ENCODE measurements around the gene IGF2BP2. TPM values are rescaled to one million over a fixed set of nuclear protein-coding genes. Genes with fewer than 3 reads are reported as not detected.
"Not testable (repeated sequence)": the region's sequence is repeated elsewhere in the genome, so short reads cannot be mapped to it uniquely, and the experiment has no call there.

IGF2BP2 gene
- total and polyA plus RNA-seq, 8 donors: 4.0 to 303 (median 29.0) TPM

- Histone ChIP-seq H3K27me3 (peaks cover 0 to 2% (median 0%) of the 10 kb centered on the region in 3 donors), H3K9me3 (no peaks in the 10 kb centered on the region), H3K36me3 (no peaks in the 10 kb centered on the region), H3K4me3 (no peak overlapping the region), H3K4me1 (no peaks in the 10 kb centered on the region), H3K27ac (no peak overlapping the region)
- 64 to 77% (median 68%) methylated on average over 2 of the region's 2 CpGs for WGBS, 5 donors
- no peak for TF ChIP-seq POLR2A (IDR thresholded peaks at IDR 0.05)
- no peak for TF ChIP-seq EP300 (IDR thresholded peaks at IDR 0.05)
- TF ChIP-seq POLR2AphosphoS5 (IDR thresholded peaks at IDR 0.05): no peak
- TF ChIP-seq CTCF (IDR thresholded peaks at IDR 0.05): no peak
- no peak for DNase-seq
- intact Hi-C loops (cut with DNase I; ENCODE audit: low total_unique reads): no loop called here
These were observed 11.6 kb downstream of the IGF2BP2 start for GRCh38 chr3:185813205-185813604.

GRCh38 chr3:185807445-185808068, 17.3 kb downstream of the IGF2BP2 start:
- Histone ChIP-seq H3K27me3 (no peaks in the 10 kb centered on the region), H3K27ac (no peak overlapping the region), H3K4me3 (no peak overlapping the region), H3K36me3 (no peaks in the 10 kb centered on the region), H3K4me1 (no peaks in the 10 kb centered on the region), H3K9me3 (no peaks in the 10 kb centered on the region)
- intact Hi-C loops (cut with DNase I; ENCODE audit: low total_unique reads): no loop called here
- TF ChIP-seq POLR2AphosphoS5 (IDR thresholded peaks at IDR 0.05) (no peak), EP300 (IDR thresholded peaks at IDR 0.05) (no peak), CTCF (IDR thresholded peaks at IDR 0.05) (no peak), POLR2A (IDR thresholded peaks at IDR 0.05) (no peak)
- DNase-seq: no peak
- 88 to 96% (median 95%) methylated on average over 3 of the region's 3 CpGs for WGBS, 5 donors

GRCh38 chr3:185798831-185799110, 26.1 kb downstream of the IGF2BP2 start:
- H3K27ac ChIP-seq; H3K9me3 ChIP-seq; H3K4me3 ChIP-seq; H3K36me3 ChIP-seq; DNase-seq; H3K27me3 ChIP-seq; intact Hi-C loops (cut with DNase I; ENCODE audit: low total_unique reads); H3K4me1 ChIP-seq: not testable (repeated sequence)
- 87 to 92% (median 91%) methylated on average over 6 of the region's 6 CpGs for WGBS, 5 donors

- intact Hi-C loops (cut with DNase I; ENCODE audit: low total_unique reads): no loop called here
These were observed 26.6 kb downstream of the IGF2BP2 start for GRCh38 chr3:185797993-185798830.

More at GRCh38 chr3:185797993-185798830, 26.6 kb downstream of the IGF2BP2 start:
- Histone ChIP-seq H3K27ac (no peak overlapping the region), H3K4me1 (peaks cover 0 to 10% (median 4%) of the 10 kb centered on the region in 4 donors), H3K9me3 (no peaks in the 10 kb centered on the region), H3K4me3 (no peak overlapping the region), H3K27me3 (no peaks in the 10 kb centered on the region), H3K36me3 (no peaks in the 10 kb centered on the region)
- no peak for DNase-seq
- no peak for TF ChIP-seq EP300 (IDR thresholded peaks at IDR 0.05)
- no peak for TF ChIP-seq POLR2AphosphoS5 (IDR thresholded peaks at IDR 0.05)
- no peak for TF ChIP-seq CTCF (IDR thresholded peaks at IDR 0.05)
- no peak for TF ChIP-seq POLR2A (IDR thresholded peaks at IDR 0.05)
- WGBS, 5 donors: 69 to 84% (median 83%) methylated on average over 8 of the region's 8 CpGs
